Stimulated activated CD4-positive, alpha-beta T cell treated with anti-CD3 and anti-CD28 coated beads, Interleukin-15, amount 100 ng/mL, for 48 hours (primary cell): ENCODE measurements around the gene EN2.

Experiments used
- DNase-seq, 2 donors: peaks; one replicate each; pipeline ENCODE4 v3.0.0-alpha.2; 2020; ENCODE audit warnings: low read depth in 2 of 2

EN2 gene

DNA sequence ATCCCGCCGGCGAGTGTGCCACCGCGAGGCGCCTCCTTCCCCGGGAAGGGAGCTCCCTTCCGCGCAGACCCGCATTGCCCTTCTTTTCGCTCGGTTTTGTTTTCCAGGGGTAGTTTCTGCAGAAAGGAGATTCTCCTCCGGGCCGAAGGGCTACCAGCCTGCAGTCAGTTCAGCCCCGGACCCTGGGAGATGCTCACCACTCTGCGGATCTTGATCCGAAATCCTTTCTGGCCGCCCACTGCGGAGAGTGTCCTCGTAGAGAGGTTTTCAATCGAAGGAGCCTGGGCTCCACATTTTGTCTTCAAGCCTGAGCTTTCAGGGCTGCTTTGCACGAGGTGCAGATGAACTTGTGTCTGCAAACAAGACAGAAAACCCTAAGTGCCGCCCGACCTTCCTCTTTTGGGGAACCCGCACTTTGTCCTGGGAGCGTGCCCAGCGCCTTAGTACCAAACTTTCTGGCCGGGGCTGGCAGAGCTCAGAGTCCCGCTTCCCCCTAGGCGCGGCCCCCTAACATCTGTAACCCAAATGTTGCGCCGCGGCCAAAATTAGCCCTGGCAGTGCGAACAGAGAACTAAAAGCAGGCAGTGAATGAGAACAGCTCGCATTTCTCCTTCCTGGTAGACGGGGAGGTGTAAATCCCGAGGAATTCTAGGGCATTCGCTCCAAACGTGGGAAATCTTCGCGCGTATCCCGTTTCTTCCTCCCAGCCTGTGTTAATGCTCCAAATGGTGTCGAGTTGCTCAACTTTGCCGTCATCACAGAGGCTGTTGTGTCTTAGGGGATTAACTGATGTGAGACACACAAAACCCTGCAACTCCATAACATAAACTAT is 6.7 kb upstream of the EN2 start:
- no peak for DNase-seq

GRCh38 chr7:155451840-155452239 is 6.1 kb upstream of the EN2 start:
- no peak for DNase-seq

DNA sequence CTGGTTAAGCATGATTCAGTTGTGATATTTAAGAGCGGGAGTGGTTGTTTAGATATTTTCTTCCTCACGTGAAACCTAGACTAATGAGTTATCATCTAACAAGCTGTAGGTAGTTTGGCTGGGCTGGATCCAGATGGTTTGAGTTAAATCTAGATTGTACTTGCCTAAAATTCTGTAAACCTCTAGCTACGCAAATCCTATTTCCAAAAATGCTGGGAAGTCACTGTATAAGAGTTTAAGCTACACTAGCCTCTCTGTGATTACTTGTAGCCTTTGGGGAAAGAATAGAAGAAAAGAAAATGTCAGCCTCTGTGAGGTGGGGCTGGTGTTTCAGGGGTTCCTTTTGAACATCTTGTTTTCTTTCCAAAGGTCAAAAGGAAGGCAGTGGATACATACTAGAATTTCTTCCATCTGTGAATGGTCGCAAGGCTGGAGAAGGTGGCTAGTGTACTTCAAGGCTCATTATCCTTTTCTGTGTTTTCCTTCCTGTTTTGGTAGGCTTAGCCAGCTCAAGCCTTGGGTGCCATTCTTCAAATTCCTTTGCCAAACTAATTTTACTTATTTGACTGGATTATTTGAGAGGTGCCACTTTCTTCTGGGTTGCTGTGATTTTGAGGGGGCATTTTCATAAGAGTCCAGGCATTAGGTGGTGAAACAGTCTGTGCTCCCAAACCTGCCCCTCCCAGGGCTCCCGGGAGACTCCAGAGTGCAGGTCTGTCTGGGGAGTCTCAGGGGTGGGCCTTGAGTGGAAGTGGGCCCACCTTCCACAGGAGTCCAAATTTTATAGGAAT is 5.2 kb upstream of the EN2 start:
- no peak for DNase-seq

DNA sequence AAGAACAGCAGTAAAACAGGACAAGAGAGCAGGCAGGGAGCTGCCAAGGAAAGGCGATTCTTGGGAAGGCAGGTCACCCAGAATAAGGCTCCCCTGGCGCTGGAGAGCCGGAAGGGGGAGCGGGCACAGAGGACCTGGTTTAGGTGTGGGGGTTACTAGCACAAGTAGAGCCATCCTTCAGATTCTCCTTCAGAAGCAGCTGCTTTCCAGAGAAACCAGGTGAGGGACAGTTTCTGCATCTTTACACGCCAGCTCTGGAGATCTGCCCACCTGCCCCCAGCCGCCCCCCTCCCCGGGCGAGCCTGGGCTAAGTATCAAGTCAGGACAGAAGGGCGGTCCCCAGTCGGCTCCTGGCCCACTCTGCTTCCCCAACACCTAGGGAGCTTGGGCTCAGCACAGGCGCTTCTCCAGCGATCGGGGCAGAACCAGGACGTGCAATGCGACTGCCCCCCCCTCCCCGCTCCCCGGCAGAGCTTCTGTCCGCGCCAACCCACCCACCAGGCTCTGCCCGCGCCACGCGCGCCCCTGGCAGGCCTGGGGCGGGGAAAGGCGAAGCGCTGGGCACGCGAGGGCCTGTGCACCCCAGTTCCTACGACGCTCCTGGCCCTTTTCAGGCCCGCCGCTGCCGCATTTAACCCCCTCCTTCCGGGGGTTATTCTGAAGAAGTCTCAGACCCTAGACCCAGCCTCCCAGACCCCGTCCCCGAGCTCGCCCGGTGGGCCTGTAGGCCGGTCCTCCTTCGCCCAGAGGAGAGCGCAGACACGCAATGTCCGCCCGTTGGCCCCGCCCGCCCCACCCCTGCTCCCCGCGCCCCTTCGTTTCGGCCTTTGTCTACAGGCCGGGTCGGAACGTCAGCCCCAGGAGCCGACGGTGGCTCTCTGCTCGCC is 4.4 kb upstream of the EN2 start:
- DNase-seq = no peak

- DNase-seq = no peak
These were observed 3.5 kb upstream of the EN2 start for GRCh38 chr7:155454183-155455112.

GRCh38 chr7:155455132-155455693 is 2.7 kb upstream of the EN2 start:
- DNase-seq = no peak

DNA sequence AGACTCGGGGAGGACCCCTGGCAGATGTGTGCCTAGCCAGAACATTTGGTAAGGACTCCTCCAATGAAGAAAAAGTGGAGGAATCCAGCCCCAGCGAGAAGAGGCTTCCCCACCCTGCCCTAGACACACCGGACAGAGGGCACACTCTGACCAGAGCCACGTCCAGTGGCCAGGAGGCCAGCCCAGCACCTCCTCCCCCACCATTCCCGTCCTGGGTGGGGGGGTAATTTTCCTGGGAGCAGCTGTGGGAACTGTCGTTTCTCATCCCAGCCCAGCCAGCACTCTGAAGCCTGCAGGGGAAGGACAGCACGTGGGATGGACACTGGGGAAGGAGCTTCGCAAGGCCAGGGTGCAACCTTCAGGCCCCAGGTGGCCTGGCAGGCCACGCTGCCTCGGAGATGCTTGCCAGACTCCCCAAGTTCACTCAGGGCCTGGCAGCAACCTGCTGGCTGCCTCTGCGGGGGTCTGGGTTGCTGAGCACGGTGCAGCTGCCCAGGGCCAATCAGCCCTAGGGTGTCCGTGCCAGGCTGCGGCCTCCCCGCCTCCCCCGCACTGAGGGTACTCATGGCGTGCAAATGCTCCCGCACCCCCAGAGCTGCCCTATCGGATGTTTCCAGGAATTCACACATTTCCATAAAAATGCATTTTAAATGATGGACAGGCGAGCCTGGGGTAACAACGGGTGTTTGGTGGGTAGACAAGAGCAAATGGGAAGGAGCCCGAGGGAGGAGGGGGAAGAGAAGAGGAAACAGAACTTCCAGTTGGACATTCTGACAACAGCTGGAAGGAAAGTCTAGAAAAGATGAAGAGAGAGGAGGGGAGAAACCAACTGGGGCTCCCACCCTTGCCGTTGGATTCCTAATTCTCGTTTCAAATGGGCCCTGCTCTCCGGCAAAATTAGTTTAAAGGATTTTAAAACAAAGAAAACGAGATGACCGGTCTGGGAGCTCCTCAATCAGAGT is 1.9 kb upstream of the EN2 start:
- DNase-seq = no peak

DNA sequence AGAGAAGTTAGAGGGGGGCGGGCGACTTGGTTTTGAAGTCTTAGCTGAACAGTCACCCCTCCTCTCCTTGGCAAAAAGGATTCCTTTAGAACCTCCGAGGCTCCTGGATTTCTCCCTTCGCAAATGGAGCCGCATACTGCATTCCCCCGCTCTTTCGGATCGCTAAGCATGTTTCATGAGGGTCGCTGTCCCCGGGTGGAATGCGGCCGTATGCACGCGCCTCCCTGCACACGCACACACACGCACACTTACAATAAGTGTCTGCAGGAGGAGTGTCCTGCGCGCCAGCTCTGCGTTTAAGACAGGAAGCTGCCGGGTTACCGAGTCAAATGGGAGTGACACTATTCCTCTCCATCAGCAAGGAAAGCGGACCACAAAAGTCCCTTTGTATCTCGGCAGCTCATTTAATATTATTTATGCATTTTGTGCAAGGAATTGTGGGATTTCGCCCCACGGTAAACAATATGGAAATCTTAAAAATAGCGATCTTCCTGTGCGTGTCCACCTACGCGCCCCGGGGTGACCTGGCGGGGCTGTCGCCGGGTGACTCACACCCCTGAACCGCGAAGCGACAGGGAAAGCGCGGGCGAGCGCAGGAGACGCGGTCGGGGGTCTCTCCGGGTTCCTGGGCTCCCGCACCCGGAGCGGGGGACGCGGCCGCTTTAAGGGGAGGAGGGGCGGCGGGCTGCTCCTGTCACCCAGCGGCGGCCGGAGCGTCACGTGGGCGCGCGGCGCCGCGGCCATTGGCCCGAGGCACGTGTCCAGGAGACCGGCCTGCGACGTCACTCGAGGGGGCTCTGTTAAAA is 988 bp upstream of the EN2 start:
- DNase-seq = no peak

- no peak for DNase-seq
These were observed 302 bp upstream of the EN2 start for GRCh38 chr7:155457544-155458110.

DNA sequence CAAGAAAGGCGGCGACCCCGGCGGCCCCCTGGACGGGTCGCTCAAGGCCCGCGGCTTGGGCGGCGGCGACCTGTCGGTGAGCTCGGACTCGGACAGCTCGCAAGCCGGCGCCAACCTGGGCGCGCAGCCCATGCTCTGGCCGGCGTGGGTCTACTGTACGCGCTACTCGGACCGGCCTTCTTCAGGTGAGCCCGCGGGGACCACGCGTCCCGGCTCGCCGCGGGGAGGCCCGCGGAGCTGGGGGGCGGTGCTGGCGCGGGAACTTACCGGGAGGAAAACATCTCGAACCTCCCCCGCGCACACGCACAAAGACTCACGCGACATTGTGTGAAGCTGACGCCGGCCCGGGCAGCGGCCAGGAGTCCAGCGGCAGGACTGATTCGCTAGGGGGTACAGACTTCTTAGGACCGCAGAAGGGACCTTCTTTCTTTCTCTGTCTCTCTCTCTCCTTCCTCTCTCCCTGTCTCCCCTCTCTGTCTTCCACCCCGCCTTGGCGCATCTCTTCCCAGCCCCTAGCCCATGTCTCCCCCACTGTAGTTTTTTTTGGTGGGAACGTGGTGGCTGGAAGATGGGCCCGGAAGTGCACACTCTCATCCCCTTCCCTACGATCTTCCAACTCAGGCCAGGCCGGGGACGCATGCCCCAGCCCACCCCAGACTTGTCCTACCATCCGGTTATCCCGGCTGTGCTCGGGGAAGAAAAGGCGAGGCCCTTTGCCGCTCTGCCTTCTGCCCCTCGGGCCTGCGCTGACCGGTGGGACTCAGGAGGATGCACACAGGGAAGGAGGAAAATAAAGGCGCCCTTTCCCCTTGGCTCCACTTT is 1.2 kb downstream of the EN2 start:
- DNase-seq = no peak

GRCh38 chr7:155459700-155460461 is 2.0 kb downstream of the EN2 start:
- DNase-seq = no peak

- DNase-seq = no peak
These were observed 3.1 kb downstream of the EN2 start for GRCh38 chr7:155460926-155461613.

GRCh38 chr7:155461631-155462030 is 3.7 kb downstream of the EN2 start:
- DNase-seq = no peak

GRCh38 chr7:155462163-155462735 is 4.3 kb downstream of the EN2 start:
- DNase-seq = no peak

- no peak for DNase-seq
These were observed 5.3 kb downstream of the EN2 start for GRCh38 chr7:155463114-155463811.
